Gastrocnemius medialis (tissue), 4 donors: Measurements from ENCODE around the gene CERK. TPM values are rescaled to one million over a fixed set of nuclear protein-coding genes. Genes with fewer than 3 reads are reported as not detected.
A peak's percentile ranks its signal among the peaks of the same experiment; 100 is the strongest.

Source experiments
- ATAC-seq, 2 donors: fragments of 150-250 bp; one replicate each; pipeline ENCODE4 v1.9.1; 2016
- DNase-seq, 2 donors: peaks; one replicate each; pipeline ENCODE4 v3.0.0-alpha.2; 2019
- H3K27ac ChIP-seq, 4 donors: fragments of 200-600 bp; sonication (generic); 1 replicate in 1 of 4; 2 replicates in 3 of 4; pipeline ENCODE4 v1.5.1; 2016 to 2018; ENCODE audit warnings: mild to moderate bottlenecking in 2 of 4, moderate library complexity in 1 of 4
- H3K27me3 ChIP-seq, 3 donors: fragments of 200-600 bp; sonication (generic) in 2 of 3; 1 replicate in 1 of 3; 2 replicates in 2 of 3; pipeline versions ENCODE4 v1.5.1 to v1.6.0; 2016 to 2019; ENCODE audit warnings: mild to moderate bottlenecking in 1 of 3, moderate library complexity in 1 of 3
- H3K36me3 ChIP-seq, 2 donors: fragments of 200-600 bp; sonication (generic) in 1 of 2; one replicate each; pipeline ENCODE4 v1.5.1; 2017 to 2018
- H3K4me1 ChIP-seq, 2 donors: fragments of 200-600 bp; sonication (generic) in 1 of 2; one replicate each; pipeline ENCODE4 v1.5.1; 2016 to 2017; ENCODE audit warnings: mild to moderate bottlenecking in 2 of 2
- H3K4me3 ChIP-seq, 4 donors: fragments of 200-600 bp; sonication (generic) in 3 of 4; 1 replicate in 1 of 4; 2 replicates in 3 of 4; pipeline ENCODE4 v1.5.1; 2016 to 2019; ENCODE audit warnings: mild to moderate bottlenecking in 2 of 4
- H3K9me3 ChIP-seq, 3 donors: fragments of 200-600 bp; sonication (generic) in 2 of 3; 1 replicate in 1 of 3; 2 replicates in 2 of 3; pipeline ENCODE4 v1.5.1; 2016 to 2019
- POLR2A ChIP-seq, 2 donors: fragments of 450-650 bp; IDR thresholded peaks; one replicate each; pipeline ENCODE4 v1.6.1; 2017; ENCODE audit warnings: antibody characterized with exemption in 2 of 2, mild to moderate bottlenecking in 2 of 2, moderate library complexity in 2 of 2
- in situ Hi-C, 4 donors: fragments of 200-750 bp; cut with MboI; loops; one replicate each; pipeline versions ENCODE4 v1.15.0 to v1.8.0; 2017; ENCODE audit warnings: low sequenced_read_pairs in 4 of 4
- intact Hi-C: fragments of 100-400 bp; cut with DNase I; formaldehyde crosslinking; loops from one replicate; pipeline ENCODE4 v1.15.1; 2023; ENCODE audit warnings: low total_unique reads
- total RNA-seq, 4 donors: library from RNA; depleted of rRNA; stranded (reverse); fragments of >200 nt; gene quantifications; one replicate each; pipeline versions ENCODE4 v1.1.0 to v1.2.3, GENCODE V29; 2016
- TF ChIP-seq, protein P1 (sequence below), 5 experiments: fragments of 450-650 bp in 3 of 5; fragments of 200-600 bp in 2 of 5; sonication (generic) in 2 of 5; IDR thresholded peaks in 4 of 5; conservative IDR thresholded peaks in 1 of 5; 1 replicate in 4 of 5; 2 replicates in 1 of 5; pipeline ENCODE4 v1.5.1; 2016 to 2019; ENCODE audit warnings: antibody characterized with exemption in 5 of 5, mild to moderate bottlenecking in 3 of 5, moderate library complexity in 3 of 5

CERK gene
- total RNA-seq, 4 donors from 2014 or later, result 32.7 to 38.7 (median 34.8) TPM

DNA sequence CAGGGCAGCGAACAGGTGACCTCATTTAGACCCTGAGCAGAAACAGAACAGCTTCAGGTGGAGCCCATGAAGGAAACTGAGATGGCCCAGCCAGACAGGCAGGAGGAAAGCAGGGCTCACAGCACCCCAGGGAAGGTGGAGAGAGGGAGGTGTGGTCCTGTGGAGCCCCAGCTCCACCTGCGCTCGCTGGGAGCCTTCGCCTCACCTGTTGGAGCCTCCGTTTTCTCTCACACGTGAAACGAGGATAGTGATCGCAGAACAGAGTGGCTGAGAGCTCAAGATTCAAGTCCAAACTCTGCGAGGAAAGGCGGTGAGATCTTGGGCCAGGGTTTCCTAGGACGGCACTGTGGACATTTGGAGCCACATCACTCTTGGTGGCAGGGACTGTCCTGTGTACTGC, 8.6 kb upstream of the CERK start:
- no peak overlapping the region for H3K4me3 ChIP-seq
- DNase-seq, result no peak
- H3K36me3 ChIP-seq, result no peaks in the 10 kb centered on the region
- no peak overlapping the region for H3K27ac ChIP-seq
- H3K27me3 ChIP-seq, result no peaks in the 10 kb centered on the region
- peaks cover 32 to 46% of the 10 kb centered on the region in 2 donors for H3K4me1 ChIP-seq
- in situ Hi-C loops, result no loop called here
- no peaks in the 10 kb centered on the region for H3K9me3 ChIP-seq
- TF ChIP-seq, protein P1, sequence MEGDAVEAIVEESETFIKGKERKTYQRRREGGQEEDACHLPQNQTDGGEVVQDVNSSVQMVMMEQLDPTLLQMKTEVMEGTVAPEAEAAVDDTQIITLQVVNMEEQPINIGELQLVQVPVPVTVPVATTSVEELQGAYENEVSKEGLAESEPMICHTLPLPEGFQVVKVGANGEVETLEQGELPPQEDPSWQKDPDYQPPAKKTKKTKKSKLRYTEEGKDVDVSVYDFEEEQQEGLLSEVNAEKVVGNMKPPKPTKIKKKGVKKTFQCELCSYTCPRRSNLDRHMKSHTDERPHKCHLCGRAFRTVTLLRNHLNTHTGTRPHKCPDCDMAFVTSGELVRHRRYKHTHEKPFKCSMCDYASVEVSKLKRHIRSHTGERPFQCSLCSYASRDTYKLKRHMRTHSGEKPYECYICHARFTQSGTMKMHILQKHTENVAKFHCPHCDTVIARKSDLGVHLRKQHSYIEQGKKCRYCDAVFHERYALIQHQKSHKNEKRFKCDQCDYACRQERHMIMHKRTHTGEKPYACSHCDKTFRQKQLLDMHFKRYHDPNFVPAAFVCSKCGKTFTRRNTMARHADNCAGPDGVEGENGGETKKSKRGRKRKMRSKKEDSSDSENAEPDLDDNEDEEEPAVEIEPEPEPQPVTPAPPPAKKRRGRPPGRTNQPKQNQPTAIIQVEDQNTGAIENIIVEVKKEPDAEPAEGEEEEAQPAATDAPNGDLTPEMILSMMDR (IDR thresholded peaks at IDR 0.05 in 4 of 5, conservative IDR thresholded peaks at IDR 0.05 in 1 of 5), result no peak
- no peak for TF ChIP-seq POLR2A (IDR thresholded peaks at IDR 0.05)
- intact Hi-C loops, result no loop called here
- ATAC-seq, result no peak

DNA sequence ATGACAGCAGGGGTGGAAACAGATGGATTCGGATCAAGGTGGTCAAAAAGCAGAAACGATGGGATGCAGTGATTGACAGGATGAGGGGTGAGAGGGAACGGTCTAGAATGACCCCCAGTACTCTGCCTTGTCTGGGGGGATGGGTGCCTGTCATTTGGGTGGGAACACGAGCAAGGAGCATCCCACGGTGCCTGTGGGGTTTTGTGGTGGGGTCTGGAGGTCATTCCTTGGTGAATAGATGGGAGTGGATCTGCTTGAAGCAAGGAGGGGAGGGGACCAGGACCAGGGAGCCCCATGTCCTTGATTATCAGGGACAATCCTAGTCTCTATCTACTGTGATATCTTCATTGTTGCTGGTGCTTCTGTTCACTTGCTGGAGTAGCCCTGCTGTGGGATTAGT, 8.1 kb upstream of the CERK start:
- no peak for ATAC-seq
- Histone ChIP-seq H3K4me3 (no peak overlapping the region), H3K27me3 (no peaks in the 10 kb centered on the region), H3K27ac (no peak overlapping the region), H3K36me3 (no peaks in the 10 kb centered on the region), H3K4me1 (peaks cover 32 to 46% of the 10 kb centered on the region in 2 donors), H3K9me3 (no peaks in the 10 kb centered on the region)
- no peak for TF ChIP-seq POLR2A (IDR thresholded peaks at IDR 0.05)
- TF ChIP-seq, protein P1 (IDR thresholded peaks at IDR 0.05 in 4 of 5, conservative IDR thresholded peaks at IDR 0.05 in 1 of 5), result no peak
- no peak for DNase-seq
- intact Hi-C loops (no loop called here), in situ Hi-C loops (no loop called here)

DNA sequence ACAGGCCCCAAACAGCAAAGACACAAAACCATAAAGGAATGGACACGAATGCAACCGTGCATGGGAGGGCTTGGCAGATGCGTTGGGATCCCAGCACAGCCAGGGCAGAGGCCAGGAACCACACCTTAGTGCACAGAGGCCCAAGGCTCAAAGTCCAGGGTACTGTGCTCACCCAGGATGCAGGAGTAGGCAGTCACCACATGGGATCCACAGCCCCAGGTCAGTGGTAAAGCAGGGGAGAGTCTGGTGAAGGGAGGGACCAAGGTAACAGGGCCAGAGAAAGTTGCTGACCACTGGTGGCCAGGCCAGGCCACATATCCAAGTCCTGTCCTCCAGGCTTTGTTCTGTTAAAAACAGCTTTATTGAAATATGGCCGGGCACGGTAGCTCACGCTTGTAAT, 6.5 kb upstream of the CERK start:
- no peaks in the 10 kb centered on the region for H3K27me3 ChIP-seq
- DNase-seq (no peak), ATAC-seq (no peak)
- no peaks in the 10 kb centered on the region for H3K36me3 ChIP-seq
- no peaks in the 10 kb centered on the region for H3K9me3 ChIP-seq
- H3K27ac ChIP-seq, result no peak overlapping the region
- in situ Hi-C loops, result no loop called here
- TF ChIP-seq, protein P1 (IDR thresholded peaks at IDR 0.05 in 4 of 5, conservative IDR thresholded peaks at IDR 0.05 in 1 of 5), result no peak
- no peak for TF ChIP-seq POLR2A (IDR thresholded peaks at IDR 0.05)
- intact Hi-C loops, result no loop called here
- no peak overlapping the region for H3K4me3 ChIP-seq
- H3K4me1 ChIP-seq, result peaks cover 36 to 47% of the 10 kb centered on the region in 2 donors

DNA sequence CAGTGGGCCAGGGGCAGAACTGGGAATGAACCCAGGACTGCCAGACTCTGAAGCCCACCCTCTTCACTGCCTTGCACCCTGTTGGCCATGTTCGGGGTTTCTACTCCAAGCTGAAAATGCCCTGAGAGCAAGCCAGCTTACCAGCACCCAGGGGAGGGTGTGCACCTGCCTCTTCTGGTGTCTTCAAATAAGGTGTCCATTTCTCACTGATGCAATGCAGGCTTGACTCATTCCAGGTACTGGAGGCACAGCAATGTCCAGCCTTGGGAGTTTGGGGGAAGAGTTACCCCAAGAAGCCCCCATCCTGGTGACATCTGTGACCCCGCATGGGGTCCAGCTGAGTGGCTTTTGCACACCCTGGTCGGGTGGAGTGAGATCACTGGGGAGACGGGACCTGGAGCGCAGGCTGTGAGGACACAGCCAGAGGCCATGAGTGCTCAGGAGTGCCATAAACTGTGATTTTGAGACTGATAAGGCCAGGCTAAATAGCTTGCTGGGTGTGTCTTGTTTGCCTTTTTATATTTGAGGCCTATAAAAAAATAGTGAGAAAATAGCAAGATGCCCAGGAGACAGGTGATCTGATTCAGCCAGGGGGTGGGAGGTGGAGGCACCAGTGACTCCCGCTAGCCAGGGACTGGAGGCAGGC, 4.6 kb upstream of the CERK start:
- Histone ChIP-seq H3K36me3 (no peaks in the 10 kb centered on the region), H3K4me1 (peaks cover 37 to 40% of the 10 kb centered on the region in 2 donors), H3K9me3 (no peaks in the 10 kb centered on the region), H3K4me3 (no peak overlapping the region), H3K27me3 (no peaks in the 10 kb centered on the region), H3K27ac (peak overlapping the region in 1 of 4 donors; percentile 89)
- no peak for TF ChIP-seq POLR2A (IDR thresholded peaks at IDR 0.05)
- TF ChIP-seq, protein P1 (IDR thresholded peaks at IDR 0.05 in 4 of 5, conservative IDR thresholded peaks at IDR 0.05 in 1 of 5), result no peak
- intact Hi-C loops (no loop called here), in situ Hi-C loops (no loop called here)
- ATAC-seq (no peak), DNase-seq (no peak)
